Measurements from ENCODE around the gene DEPDC5. TPM values are rescaled to one million over a fixed set of nuclear protein-coding genes. Genes with fewer than 3 reads are reported as not detected.

Gene DEPDC5
- total and polyA plus RNA-seq, 9 of the 15 experiments (the other 6 are each of a cell fraction or from before 2014, with no cell fraction given): 2.3 to 12.3 (median 10.7) TPM

DNA sequence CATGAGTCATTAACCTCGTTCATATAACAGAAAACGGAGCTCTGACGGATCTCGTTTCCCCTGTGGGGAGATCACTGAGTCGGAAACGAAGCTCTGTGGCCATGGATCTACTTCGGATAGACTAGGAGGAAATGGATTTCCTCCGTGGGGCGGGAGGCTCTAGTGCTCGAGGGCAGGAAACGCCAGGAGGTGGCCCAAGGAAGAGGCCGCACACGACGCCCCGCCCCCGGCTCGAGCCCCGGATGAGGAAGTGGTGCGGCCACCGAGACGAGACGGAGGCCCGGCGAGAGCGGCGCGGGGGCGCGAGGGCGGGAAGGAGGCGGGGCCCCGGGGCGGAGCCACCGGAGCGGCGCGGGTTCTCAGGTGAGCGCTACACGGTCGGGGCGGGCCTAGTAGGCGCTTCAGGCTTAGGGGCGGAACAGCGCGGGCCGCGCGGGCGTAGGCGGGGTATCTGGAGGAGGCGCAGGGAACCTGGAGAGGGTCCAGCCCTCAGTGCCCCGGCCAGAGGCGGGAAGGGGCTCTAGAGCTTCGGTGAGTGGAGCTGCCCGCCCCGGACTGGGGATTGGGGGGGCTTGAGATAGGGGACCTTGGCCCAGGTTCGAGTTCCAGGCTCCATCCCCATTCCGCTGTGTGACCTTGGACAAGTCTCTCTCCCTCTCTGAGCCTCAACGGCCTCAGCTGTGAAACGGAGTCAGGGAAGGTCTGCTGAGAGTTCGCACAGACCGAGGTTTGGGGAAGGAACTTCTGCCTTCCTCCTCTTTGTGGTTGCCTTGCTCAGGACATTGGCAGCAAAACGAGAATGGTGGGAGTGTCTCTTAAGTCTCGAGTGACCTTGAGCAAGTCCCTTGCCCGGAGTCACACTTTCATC, at the start of gene DEPDC5 (continued):
- TF ChIP-seq ZNF143 (CRISPR knock-in tag; IDR thresholded peaks at IDR 0.05): no peak
- TF ChIP-seq ZNF766 (CRISPR knock-in tag; conservative IDR thresholded peaks at IDR 0.05): no peak
- TF ChIP-seq, protein P1, sequence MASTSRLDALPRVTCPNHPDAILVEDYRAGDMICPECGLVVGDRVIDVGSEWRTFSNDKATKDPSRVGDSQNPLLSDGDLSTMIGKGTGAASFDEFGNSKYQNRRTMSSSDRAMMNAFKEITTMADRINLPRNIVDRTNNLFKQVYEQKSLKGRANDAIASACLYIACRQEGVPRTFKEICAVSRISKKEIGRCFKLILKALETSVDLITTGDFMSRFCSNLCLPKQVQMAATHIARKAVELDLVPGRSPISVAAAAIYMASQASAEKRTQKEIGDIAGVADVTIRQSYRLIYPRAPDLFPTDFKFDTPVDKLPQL (IDR thresholded peaks at IDR 0.05; ENCODE audit: extremely low read depth, insufficient read length): no peak
- no peak for TF ChIP-seq KLF1 (tag; IDR thresholded peaks at IDR 0.05)
- peak; percentile 99 for TF ChIP-seq SPI1 (IDR thresholded peaks at IDR 0.05; ENCODE audit: borderline replicate concordance, low read depth, low read length)
- peak; percentile 61 for TF ChIP-seq ETV1 (tag; conservative IDR thresholded peaks at IDR 0.05; ENCODE audit: low read depth)
- peak; percentile 92 for TF ChIP-seq POLR2A (conservative IDR thresholded peaks at IDR 0.05)
- TF ChIP-seq, protein P2, sequence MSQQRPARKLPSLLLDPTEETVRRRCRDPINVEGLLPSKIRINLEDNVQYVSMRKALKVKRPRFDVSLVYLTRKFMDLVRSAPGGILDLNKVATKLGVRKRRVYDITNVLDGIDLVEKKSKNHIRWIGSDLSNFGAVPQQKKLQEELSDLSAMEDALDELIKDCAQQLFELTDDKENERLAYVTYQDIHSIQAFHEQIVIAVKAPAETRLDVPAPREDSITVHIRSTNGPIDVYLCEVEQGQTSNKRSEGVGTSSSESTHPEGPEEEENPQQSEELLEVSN (IDR thresholded peaks at IDR 0.05; ENCODE audit: borderline replicate concordance in 1 of 2, extremely low read depth in 1 of 2, insufficient read depth in 1 of 2, insufficient read length in 1 of 2, low read depth in 1 of 2, low read length in 1 of 2, poor library complexity in 1 of 2, severe bottlenecking in 1 of 2): peak; percentile 34 to 52
- TF ChIP-seq YBX1 (IDR thresholded peaks at IDR 0.05): no peak
- TF ChIP-seq, protein P3, sequence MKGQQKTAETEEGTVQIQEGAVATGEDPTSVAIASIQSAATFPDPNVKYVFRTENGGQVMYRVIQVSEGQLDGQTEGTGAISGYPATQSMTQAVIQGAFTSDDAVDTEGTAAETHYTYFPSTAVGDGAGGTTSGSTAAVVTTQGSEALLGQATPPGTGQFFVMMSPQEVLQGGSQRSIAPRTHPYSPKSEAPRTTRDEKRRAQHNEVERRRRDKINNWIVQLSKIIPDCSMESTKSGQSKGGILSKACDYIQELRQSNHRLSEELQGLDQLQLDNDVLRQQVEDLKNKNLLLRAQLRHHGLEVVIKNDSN (CRISPR knock-in tag; IDR thresholded peaks at IDR 0.05): no peak
- TF ChIP-seq FOXJ3 (CRISPR knock-in tag; IDR thresholded peaks at IDR 0.05): no peak
- no peak for TF ChIP-seq SMAD2 (IDR thresholded peaks at IDR 0.05; ENCODE audit: low read depth, low read length)
- TF ChIP-seq, protein P4, sequence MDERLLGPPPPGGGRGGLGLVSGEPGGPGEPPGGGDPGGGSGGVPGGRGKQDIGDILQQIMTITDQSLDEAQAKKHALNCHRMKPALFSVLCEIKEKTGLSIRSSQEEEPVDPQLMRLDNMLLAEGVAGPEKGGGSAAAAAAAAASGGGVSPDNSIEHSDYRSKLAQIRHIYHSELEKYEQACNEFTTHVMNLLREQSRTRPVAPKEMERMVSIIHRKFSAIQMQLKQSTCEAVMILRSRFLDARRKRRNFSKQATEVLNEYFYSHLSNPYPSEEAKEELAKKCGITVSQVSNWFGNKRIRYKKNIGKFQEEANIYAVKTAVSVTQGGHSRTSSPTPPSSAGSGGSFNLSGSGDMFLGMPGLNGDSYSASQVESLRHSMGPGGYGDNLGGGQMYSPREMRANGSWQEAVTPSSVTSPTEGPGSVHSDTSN (CRISPR knock-in tag; IDR thresholded peaks at IDR 0.05; ENCODE audit: low read depth): no peak
- TF ChIP-seq, protein P4 (tag; conservative IDR thresholded peaks at IDR 0.05; ENCODE audit: low read depth): no peak
- TF ChIP-seq XRCC3 (IDR thresholded peaks at IDR 0.05): no peak
- no peak for TF ChIP-seq SMAD3 (CRISPR knock-in tag; conservative IDR thresholded peaks at IDR 0.05)
- TF ChIP-seq NRF1 (conservative IDR thresholded peaks at IDR 0.05 in 1 of 2, IDR thresholded peaks at IDR 0.05 in 1 of 2): peak; percentile 85 to 87
- no peak for TF ChIP-seq KLF13 (tag; IDR thresholded peaks at IDR 0.05; ENCODE audit: borderline replicate concordance, low read depth)
- TF ChIP-seq TARDBP (IDR thresholded peaks at IDR 0.05): no peak
- TF ChIP-seq ZNF785 (CRISPR knock-in tag; IDR thresholded peaks at IDR 0.05): no peak
- TF ChIP-seq, protein P5, sequence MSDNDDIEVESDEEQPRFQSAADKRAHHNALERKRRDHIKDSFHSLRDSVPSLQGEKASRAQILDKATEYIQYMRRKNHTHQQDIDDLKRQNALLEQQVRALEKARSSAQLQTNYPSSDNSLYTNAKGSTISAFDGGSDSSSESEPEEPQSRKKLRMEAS (CRISPR knock-in tag; IDR thresholded peaks at IDR 0.05): peak; percentile 36; the same call in 1 of the 2 replicates
- TF ChIP-seq FOXJ2 (tag; IDR thresholded peaks at IDR 0.05): no peak
- no peak for TF ChIP-seq RNF2 (IDR thresholded peaks at IDR 0.05)

Data from K562 (cell line).